K562 (cell line): ENCODE results near the gene RNF34. TPM values are rescaled to one million over a fixed set of nuclear protein-coding genes. Genes with fewer than 3 reads are reported as not detected.

Experiments used
- ARHGAP35 ChIP-seq: fragments of 450-650 bp; IDR thresholded peaks from 2 replicates; pipeline ENCODE4 v1.6.1; 2018; ENCODE audit not compliant: partially characterized antibody
- CBX8 ChIP-seq: fragments of 200-600 bp; sonication (generic); IDR thresholded peaks from 2 replicates; pipeline ENCODE4 v1.6.1; 2012; ENCODE audit warnings: borderline replicate concordance, mixed run types, low read depth, mild to moderate bottlenecking, moderate library complexity, mixed read lengths, low read length, control low read depth, inconsistent platforms; ENCODE audit not compliant: poor library complexity, severe bottlenecking; ENCODE audit errors: extremely low read depth
- CSDE1 ChIP-seq, 2 experiments: fragments of 450-650 bp; IDR thresholded peaks; 2 replicates each; pipeline ENCODE4 v1.6.1; 2016; ENCODE audit warnings: mild to moderate bottlenecking in 1 of 2
- KLF13 ChIP-seq: fragments of 450-650 bp; IDR thresholded peaks from 2 replicates; pipeline ENCODE4 v1.6.1; 2016; ENCODE audit warnings: missing genetic modification characterization, low read depth, mild to moderate bottlenecking, missing compliant biosample characterization, moderate library complexity, borderline replicate concordance
- MIER1 ChIP-seq: fragments of 450-650 bp; IDR thresholded peaks from 2 replicates; pipeline ENCODE4 v1.6.1; 2016; ENCODE audit warnings: antibody characterized with exemption, mild to moderate bottlenecking, low read depth
- PBX2 ChIP-seq, 2 experiments: IDR thresholded peaks in 1 of 2; conservative IDR thresholded peaks in 1 of 2; 2 replicates each; pipeline ENCODE4 v1.6.1; 2016; ENCODE audit warnings: low read depth in 2 of 2, mild to moderate bottlenecking in 1 of 2, missing compliant biosample characterization in 1 of 2, missing genetic modification characterization in 1 of 2, moderate library complexity in 1 of 2
- PCBP2 ChIP-seq: fragments of 200-400 bp; formaldehyde crosslinking; IDR thresholded peaks from 2 replicates; pipeline ENCODE4 v1.6.1; 2018; ENCODE audit warnings: low read length, low read depth, mild to moderate bottlenecking, moderate library complexity; ENCODE audit not compliant: poor library complexity, severe bottlenecking
- PRMT5 ChIP-seq: sonication (generic); formaldehyde crosslinking; IDR thresholded peaks from 2 replicates; pipeline ENCODE4 v1.5.0; 2020; ENCODE audit warnings: missing genetic modification reagents
- SIN3A ChIP-seq, 2 experiments: fragments of 150-350 bp in 1 of 2; IDR thresholded peaks; 2 replicates each; pipeline ENCODE4 v1.6.1; 2011 to 2016; ENCODE audit warnings: borderline replicate concordance in 2 of 2, low read depth in 2 of 2, low read length in 2 of 2, mild to moderate bottlenecking in 2 of 2, moderate library complexity in 2 of 2; ENCODE audit not compliant: control insufficient read depth in 1 of 2
- SIRT6 ChIP-seq: IDR thresholded peaks from one replicate; pipeline ENCODE4 v1.6.1; 2012; ENCODE audit warnings: low read depth, mild to moderate bottlenecking, control low read depth, inconsistent platforms, low read length, moderate library complexity
- TOE1 ChIP-seq, 2 experiments: fragments of 450-650 bp in 1 of 2; sonication (generic) in 1 of 2; formaldehyde crosslinking in 1 of 2; IDR thresholded peaks; 2 replicates each; pipeline versions ENCODE4 v1.7.1 to v1.8.0; 2016 to 2022; ENCODE audit warnings: borderline replicate concordance in 2 of 2, mild to moderate bottlenecking in 2 of 2, antibody characterized with exemption in 1 of 2, inconsistent platforms in 1 of 2, low read depth in 1 of 2, missing genetic modification reagents in 1 of 2, moderate library complexity in 1 of 2
- ZKSCAN8 ChIP-seq: fragments of 200-800 bp; sonication (Bioruptor generic); IDR thresholded peaks from 2 replicates; pipeline ENCODE4 v1.6.1; 2016; ENCODE audit warnings: missing genetic modification characterization, missing compliant biosample characterization
- ZNF121 ChIP-seq: sonication (generic); formaldehyde crosslinking; conservative IDR thresholded peaks from 2 replicates; pipeline ENCODE4 v1.8.0; 2022; ENCODE audit warnings: missing genetic modification reagents
- ZNF263 ChIP-seq: sonication (generic); formaldehyde crosslinking; IDR thresholded peaks from 2 replicates; pipeline ENCODE4 v1.8.0; 2022; ENCODE audit warnings: mild to moderate bottlenecking, missing genetic modification reagents, borderline replicate concordance
- ZNF274 ChIP-seq: IDR thresholded peaks from 2 replicates; pipeline ENCODE4 v1.6.1; 2011; ENCODE audit warnings: low read depth, mild to moderate bottlenecking, low read length, moderate library complexity, borderline replicate concordance
- ZNF347 ChIP-seq: fragments of 450-650 bp; formaldehyde crosslinking; IDR thresholded peaks from 2 replicates; pipeline ENCODE4 v1.4.0; 2020; ENCODE audit warnings: low read depth, mild to moderate bottlenecking, moderate library complexity
- ZNF507 ChIP-seq: conservative IDR thresholded peaks from 2 replicates; pipeline ENCODE4 v1.6.1; 2017; ENCODE audit warnings: missing genetic modification characterization, missing compliant biosample characterization
- polyA plus RNA-seq, 8 experiments: library from polyadenylated mRNA; depleted of rRNA in 4 of 8; stranded (reverse) in 5 of 8; unstranded in 3 of 8; fragments of >200 nt; fragmentation: Nextera tagmentation in 2 of 8; fragmentation: Illumina TruSeq in 1 of 8; extraction: Ambion mirVana in 2 of 8; extraction: Trizol in 1 of 8; gene quantifications; 2 replicates each; pipeline versions ENCODE4 v1.2.1 to v1.2.3, GENCODE V29; 2011 to 2014; ENCODE audit warnings: inconsistent platforms in 1 of 8, missing spikeins in 1 of 8
- total RNA-seq, 7 experiments: library from RNA; depleted of rRNA in 6 of 7; stranded (reverse); fragments of >200 nt in 6 of 7; fragmentation: Illumina TruSeq in 2 of 7; extraction: Trizol in 2 of 7; gene quantifications; 2 replicates each; pipeline versions ENCODE4 v1.2.1 to v1.2.3, GENCODE V29; 2011 to 2021; ENCODE audit warnings: low replicate concordance in 1 of 7
- TF ChIP-seq, protein P1 (sequence below), 2 experiments: IDR thresholded peaks; 2 replicates each; pipeline ENCODE4 v1.6.1; 2012; ENCODE audit warnings: improper control_type of control experiment in 2 of 2, low read depth in 2 of 2, low read length in 2 of 2, borderline replicate concordance in 1 of 2

The RNF34 gene
- total and polyA plus RNA-seq, 9 of the 15 experiments (the other 6 are each of a cell fraction or from before 2014, with no cell fraction given): 41.7 to 88.9 (median 54.1) TPM

- TF ChIP-seq, protein P1, sequence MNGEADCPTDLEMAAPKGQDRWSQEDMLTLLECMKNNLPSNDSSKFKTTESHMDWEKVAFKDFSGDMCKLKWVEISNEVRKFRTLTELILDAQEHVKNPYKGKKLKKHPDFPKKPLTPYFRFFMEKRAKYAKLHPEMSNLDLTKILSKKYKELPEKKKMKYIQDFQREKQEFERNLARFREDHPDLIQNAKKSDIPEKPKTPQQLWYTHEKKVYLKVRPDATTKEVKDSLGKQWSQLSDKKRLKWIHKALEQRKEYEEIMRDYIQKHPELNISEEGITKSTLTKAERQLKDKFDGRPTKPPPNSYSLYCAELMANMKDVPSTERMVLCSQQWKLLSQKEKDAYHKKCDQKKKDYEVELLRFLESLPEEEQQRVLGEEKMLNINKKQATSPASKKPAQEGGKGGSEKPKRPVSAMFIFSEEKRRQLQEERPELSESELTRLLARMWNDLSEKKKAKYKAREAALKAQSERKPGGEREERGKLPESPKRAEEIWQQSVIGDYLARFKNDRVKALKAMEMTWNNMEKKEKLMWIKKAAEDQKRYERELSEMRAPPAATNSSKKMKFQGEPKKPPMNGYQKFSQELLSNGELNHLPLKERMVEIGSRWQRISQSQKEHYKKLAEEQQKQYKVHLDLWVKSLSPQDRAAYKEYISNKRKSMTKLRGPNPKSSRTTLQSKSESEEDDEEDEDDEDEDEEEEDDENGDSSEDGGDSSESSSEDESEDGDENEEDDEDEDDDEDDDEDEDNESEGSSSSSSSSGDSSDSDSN (IDR thresholded peaks at IDR 0.05; ENCODE audit: borderline replicate concordance in 1 of 2, low read depth in 2 of 2, low read length in 2 of 2): peak; percentile 60 to 94; a peak in 3 of 4 replicates
- TF ChIP-seq ZNF121 (CRISPR knock-in tag) (no peak), MIER1 (no peak; the same call in 1 of the 2 replicates), ZNF507 (tag) (no peak), PCBP2 (no peak), CBX8 (no peak), ARHGAP35 (no peak), SIRT6 (no peak), PRMT5 (CRISPR knock-in tag) (no peak), ZKSCAN8 (CRISPR knock-in tag) (no peak), ZNF347 (CRISPR knock-in tag) (no peak), KLF13 (peak; percentile 56), ZNF274 (no peak), SIN3A (IDR thresholded peaks at IDR 0.05; ENCODE audit: borderline replicate concordance in 2 of 2, control insufficient read depth in 1 of 2, low read depth in 2 of 2, low read length in 2 of 2) (peak; percentile 47 to 62; a peak in 2 of 4 replicates), PBX2 (CRISPR knock-in tag; IDR thresholded peaks at IDR 0.05; ENCODE audit: low read depth) (peak; percentile 95), PBX2 (tag; conservative IDR thresholded peaks at IDR 0.05; ENCODE audit: low read depth) (peak; percentile 98), ZNF263 (CRISPR knock-in tag) (peak; percentile 56), TOE1 (IDR thresholded peaks at IDR 0.05; ENCODE audit: borderline replicate concordance) (no peak), TOE1 (CRISPR knock-in tag; IDR thresholded peaks at IDR 0.05; ENCODE audit: borderline replicate concordance, low read depth) (no peak), CSDE1 (IDR thresholded peaks at IDR 0.05) (no peak)
Observed at GRCh38 chr12:121399391-121400331, at the start of gene RNF34 (continued).
